Measurements from ENCODE around the gene MRPS35.

Gene MRPS35

DNA sequence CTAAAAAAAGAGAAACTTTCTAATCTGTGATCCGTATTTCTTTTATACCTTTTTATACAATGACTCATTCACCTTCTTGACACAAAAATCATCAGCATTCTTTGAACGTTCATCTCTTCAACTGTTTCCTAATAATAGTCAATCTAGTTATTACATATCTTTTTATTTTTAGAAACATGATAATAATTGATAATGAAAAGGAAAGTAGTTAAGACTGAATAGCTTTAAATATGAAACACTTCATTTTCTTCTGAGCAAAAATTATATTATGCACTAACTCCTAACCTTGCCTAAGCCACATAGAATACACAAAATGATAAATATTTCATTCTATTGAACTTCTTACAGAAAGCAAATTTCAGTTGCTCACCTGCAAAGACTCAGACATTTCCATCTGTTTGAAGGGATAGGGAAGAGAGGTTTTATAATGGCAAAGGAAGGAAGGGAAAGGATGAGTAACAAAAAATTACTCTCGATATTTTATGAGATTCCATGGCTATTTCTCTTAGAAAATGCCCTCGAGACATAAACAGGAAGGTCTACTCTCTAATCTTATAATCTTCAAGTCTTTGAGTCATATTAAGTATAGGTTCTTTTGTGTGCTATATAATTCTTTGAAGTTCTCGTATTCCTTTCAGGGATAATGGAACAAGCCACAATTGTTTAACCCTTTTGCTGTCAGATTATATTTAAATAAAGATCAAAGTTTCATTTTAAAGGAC is 61.9 kb downstream of the MRPS35 start:
- DNase-seq (ENCODE audit: low read depth), result peak; percentile 92

DNA sequence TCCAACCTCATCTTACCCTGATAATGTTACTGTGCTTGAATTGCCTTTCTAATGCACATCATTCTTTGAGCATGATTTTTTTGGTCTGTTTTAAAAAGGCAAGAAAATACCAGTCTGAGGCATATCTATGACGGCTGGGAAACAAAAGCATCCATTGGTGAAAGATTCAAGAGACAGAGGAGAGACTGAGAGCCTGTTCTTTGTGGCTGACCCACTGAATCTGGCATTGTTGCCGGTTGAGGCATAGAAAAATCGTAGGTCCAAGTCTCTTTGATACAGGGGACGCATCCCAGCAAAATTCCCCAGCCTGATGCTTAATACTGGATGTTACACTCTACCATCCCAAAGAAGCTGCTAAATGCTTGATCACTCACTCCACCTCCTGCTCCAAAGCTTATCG is 66.5 kb downstream of the MRPS35 start:
- DNase-seq (ENCODE audit: low read depth), result no peak

DNA sequence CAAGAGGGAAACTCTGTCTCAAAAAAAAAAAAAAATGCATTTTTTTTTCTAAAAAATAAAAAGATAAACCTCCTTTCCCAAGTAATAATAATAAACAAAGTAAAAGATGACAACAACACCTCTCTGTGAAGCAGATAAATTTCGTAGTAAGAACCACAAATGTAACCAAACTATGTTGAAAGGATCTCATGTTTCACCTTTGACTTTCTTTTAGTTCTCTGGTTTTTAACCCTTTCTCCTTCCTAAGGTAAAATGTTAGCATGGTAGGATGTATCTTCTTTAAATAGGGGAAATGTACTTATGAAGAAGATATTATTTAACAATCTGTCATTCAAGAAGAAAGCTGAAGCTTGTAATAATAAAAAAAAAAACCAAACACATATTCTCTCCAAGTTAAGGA is 67.6 kb downstream of the MRPS35 start:
- no peak for DNase-seq (ENCODE audit: low read depth)

DNA sequence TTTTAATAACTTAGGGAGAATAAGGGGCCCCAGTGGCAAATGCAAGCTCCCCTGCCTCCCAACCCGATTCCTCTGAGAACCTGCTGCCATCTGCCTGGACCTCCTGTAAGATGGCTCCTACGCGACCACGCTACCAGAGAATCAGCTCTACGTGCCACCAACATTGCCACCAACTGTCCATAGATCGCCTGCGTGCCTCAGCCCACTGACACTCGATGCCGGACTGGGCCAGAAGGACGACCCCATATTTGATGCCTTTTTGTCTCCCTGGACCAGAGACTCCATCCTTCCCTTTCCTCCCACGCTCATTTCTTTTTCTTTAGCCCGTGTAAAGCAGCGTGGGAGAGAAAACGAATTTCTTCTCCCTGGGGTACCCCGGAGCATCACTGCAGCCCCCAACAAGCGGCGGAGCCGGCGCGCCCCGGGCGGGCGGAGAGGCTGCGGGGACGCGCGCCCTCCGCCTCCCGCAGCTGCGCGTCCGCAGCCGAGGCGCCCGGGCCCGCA is 68.8 kb downstream of the MRPS35 start:
- peak; percentile 45 for DNase-seq (ENCODE audit: low read depth)

- peak; percentile 83 for DNase-seq (ENCODE audit: low read depth)
These were observed 69.4 kb downstream of the MRPS35 start, which contains the start of the genes KLHL42 and MANSC4 for GRCh38 chr12:27779920-27780611. Gene KLHL42, plus strand, starts transcription at chr12:27780233. Its CDS starts 98 bp downstream, at chr12:27780331. Gene MANSC4, minus strand, starts transcription at chr12:27780236. Its CDS starts 8,960 bp downstream, at chr12:27771276.

- peak; percentile 80 for DNase-seq (ENCODE audit: low read depth)
These were observed 70.2 kb downstream of the MRPS35 start for GRCh38 chr12:27780612-27781408.

GRCh38 chr12:27781680-27782079 is 71.0 kb downstream of the MRPS35 start:
- DNase-seq (ENCODE audit: low read depth), result no peak

DNA sequence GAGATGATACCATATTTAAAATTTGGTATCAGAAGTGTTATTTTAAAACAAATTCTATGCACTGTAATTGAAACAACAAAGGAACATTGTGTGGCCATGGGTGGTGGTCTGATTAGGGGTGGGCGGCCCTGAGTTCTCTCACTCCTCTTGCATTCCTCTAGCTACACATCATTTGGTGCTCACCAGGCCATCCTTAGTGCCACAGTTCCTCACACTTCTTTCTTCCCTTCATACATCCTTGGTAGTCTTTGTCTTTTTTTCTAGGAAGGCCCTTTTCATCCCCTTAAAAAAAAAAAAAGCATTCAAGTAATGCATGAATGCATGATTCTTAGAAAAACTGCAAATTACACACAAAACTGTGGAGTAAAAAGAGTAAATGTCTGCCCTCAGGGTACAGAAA is 71.8 kb downstream of the MRPS35 start:
- DNase-seq (ENCODE audit: low read depth), result peak; percentile 15

DNA sequence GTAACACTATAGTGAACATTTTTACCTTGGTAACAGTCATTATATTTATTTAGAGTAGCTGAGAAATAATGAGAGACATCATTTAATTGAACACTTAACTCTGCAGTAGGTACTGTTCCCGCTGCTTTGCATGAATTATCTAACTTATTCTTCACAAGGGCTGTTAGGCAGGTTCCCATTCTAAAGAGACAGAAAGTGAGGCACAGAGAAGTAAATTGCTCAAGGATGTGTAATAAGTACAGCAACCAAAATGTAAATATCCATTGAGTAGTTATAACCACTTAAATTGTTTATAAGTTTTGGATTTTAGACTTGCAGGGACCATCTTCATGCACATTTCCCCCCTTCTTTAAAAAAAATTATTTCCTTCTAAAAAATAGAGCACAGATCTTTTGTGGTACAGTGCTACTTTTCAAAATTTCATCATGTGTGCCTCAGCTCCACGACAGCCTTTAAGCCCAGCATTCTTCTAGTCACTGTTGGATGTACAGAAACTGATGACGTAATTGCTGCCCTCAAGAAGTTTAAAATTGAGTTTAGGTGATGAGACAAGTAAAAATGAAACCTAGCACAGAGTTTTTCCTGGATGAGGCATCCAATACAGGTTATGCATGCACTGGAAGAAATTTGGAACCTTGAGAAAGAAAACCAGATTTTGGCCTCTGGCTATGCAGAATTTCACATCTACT is 75.4 kb downstream of the MRPS35 start:
- DNase-seq (ENCODE audit: low read depth), result peak; percentile 96

GRCh38 chr12:27787559-27787958 is 76.9 kb downstream of the MRPS35 start:
- no peak for DNase-seq (ENCODE audit: low read depth)

GRCh38 chr12:27790179-27790578 is 79.5 kb downstream of the MRPS35 start:
- DNase-seq (ENCODE audit: low read depth), result no peak

GRCh38 chr12:27794818-27795584 is 84.4 kb downstream of the MRPS35 start:
- no peak for DNase-seq (ENCODE audit: low read depth)

DNA sequence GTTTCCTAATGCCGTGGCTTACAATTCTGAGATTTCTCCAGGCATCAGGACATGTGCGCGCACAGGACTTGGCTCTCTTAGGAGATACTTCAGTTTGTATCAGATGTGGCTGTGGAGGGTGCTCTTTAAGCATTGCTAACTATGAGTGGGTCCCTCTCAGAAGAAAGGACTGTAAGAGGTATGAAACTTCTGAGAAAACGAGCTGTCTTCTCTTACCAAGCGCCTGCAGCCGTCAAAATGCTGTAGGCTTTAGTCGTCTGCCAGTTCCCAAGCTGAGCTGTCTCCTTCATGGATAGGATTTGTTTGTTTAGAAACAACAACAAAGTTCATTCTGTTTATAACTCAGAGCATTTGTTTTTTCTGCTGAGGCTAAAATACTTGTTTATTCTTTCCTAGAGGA is 85.5 kb downstream of the MRPS35 start:
- no peak for DNase-seq (ENCODE audit: low read depth)

- no peak for DNase-seq (ENCODE audit: low read depth)
These were observed 86.8 kb downstream of the MRPS35 start for GRCh38 chr12:27797301-27798025.

GRCh38 chr12:27800819-27801218 is 90.2 kb downstream of the MRPS35 start:
- no peak for DNase-seq (ENCODE audit: low read depth)

- no peak for DNase-seq (ENCODE audit: low read depth)
These were observed 91.0 kb downstream of the MRPS35 start for GRCh38 chr12:27801630-27802029.

GRCh38 chr12:27802511-27802910 is 91.9 kb downstream of the MRPS35 start:
- no peak for DNase-seq (ENCODE audit: low read depth)

DNA sequence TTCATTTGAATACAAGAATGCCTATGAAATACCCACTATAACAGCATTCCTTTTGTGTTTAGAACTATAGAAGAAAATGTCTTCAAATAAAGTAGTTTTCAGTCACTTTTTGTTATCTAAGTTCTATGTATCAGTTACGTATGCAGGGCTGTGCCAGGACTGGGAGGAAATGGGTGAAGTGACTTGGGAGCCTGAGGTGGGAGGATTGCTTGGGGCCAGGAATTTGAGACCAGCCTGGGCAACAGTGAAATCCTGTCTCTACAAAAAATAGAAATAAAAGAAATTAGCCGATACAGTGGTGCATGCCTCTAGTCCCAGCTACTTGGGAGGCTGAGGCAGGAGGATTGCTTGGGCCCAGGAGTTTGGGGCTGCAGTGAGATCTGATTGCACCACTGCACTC is 92.3 kb downstream of the MRPS35 start:
- no peak for DNase-seq (ENCODE audit: low read depth)

DNA sequence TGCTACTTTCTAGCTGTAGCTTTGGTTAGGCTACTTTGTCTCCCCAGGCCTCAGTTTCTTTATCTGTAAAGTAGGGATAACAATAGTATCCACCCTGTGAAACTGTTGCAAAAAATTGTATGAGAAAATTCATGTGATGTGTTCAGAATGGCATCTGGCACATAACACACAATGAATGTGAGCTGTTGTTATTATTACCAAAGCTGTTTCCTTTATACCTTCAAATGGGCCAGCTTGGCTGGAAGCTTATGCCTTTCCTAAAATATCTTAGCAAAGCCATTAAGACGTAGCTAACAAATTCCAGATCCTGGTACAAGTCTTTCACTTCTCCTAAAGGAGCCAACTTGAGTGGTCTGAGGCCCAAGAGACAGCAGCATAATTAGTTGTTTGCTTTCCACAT is 94.6 kb downstream of the MRPS35 start:
- no peak for DNase-seq (ENCODE audit: low read depth)

All from ELR (cell line).